Right lobe of liver (tissue), 4 donors: ENCODE data around the gene TMEM201.

Experiments used
- CTCF ChIP-seq, 4 donors: fragments of 200-600 bp in 3 of 4; fragments of 450-650 bp in 1 of 4; IDR thresholded peaks; one replicate each; pipeline versions ENCODE4 v1.5.1 to v1.8.0; 2016 to 2022; ENCODE audit warnings: antibody characterized with exemption in 4 of 4, mild to moderate bottlenecking in 2 of 4
- POLR2A ChIP-seq: fragments of 450-650 bp; IDR thresholded peaks from one replicate; pipeline ENCODE4 v1.6.1; 2017; ENCODE audit warnings: antibody characterized with exemption, mild to moderate bottlenecking
- donor health status: DM: no; HTN: no; CAD: no.
- donor health status: DM: no; HTN: no; CAD: no.
- donor health status: DM: no; HTN: yes; CAD: no.

DNA sequence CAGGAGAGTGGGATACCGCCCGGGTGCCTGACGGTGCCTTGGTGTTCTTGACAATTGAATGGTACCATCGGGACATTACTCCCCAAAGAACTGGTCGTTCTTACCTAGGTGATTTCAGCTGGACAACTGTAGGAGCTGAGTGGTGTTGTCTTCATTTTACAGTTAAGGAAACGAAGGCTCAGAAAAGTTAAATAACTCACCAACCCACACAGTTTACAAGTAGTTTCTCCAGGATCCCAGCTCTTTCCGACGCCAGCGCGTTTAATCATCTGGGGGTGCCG lies 64.4 kb downstream of the TMEM201 start:
- no peak for TF ChIP-seq CTCF (IDR thresholded peaks at IDR 0.05)
- TF ChIP-seq POLR2A = no peak
